ENCODE data around the gene CACNA1A.
"Not testable (repeated sequence)": the region's sequence is repeated elsewhere in the genome, so short reads cannot be mapped to it uniquely, and the experiment has no call there.

CACNA1A gene

DNA sequence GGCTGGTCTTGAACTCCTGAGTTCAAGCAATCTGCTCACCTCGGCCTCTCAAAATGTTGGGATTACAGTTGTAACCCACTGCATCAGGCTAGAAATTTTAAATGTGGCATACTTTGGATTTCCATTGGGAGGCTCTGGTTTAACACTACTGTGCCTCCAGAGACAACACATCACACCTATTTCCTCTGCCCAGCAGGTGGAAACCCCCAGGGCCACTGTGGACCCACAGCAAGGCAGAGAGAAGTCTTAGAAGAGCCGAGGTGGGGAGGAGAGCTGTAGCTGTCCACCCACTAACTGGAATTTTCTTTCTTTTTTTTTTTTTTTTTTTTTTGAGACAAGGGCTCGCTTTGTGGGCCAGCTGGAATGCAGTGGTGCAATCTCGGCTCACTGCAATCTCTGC lies 316.7 kb downstream of the CACNA1A start:
- DNase-seq = no peak

DNA sequence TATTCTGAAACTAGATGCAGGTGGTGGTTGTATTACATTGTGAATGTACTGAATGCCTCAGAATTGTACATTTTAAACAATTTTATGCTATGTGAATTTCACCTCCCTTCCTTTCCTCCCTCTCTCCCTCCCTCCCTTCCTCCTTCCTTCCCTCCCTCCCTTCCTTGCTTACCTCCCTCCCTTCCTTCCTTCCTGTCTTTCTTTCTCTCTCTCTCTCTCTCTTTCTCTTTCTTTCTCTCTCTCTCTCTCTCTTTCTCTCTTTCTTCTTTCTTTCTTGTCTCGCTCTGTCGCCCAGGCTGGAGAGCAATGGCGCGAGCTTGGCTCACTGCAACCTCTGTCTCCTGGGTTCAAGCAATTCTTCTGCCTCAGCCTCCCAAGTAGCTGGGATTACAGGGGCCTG lies 318.9 kb downstream of the CACNA1A start:
- no peak for DNase-seq

DNA sequence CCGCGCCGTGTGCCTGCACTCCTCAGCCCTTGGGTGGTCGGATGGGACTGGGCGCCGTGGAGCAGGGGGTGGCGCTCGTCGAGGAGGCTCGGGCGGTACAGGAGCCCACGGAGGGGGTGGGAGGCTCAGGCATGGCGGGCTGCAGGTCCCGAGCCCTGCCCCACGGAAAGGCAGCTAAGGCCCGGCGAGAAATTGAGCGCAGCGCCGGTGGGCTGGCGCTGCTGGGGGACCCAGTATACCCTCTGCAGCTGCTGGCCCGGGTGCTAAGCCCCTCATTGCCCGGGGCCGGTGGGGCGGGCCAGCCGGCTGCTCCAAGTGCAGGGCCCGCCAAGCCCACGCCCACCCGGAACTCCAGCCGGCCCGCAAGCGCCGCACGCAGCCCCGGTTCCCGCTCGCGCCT lies 319.6 kb downstream of the CACNA1A start:
- DNase-seq = not testable (repeated sequence)

DNA sequence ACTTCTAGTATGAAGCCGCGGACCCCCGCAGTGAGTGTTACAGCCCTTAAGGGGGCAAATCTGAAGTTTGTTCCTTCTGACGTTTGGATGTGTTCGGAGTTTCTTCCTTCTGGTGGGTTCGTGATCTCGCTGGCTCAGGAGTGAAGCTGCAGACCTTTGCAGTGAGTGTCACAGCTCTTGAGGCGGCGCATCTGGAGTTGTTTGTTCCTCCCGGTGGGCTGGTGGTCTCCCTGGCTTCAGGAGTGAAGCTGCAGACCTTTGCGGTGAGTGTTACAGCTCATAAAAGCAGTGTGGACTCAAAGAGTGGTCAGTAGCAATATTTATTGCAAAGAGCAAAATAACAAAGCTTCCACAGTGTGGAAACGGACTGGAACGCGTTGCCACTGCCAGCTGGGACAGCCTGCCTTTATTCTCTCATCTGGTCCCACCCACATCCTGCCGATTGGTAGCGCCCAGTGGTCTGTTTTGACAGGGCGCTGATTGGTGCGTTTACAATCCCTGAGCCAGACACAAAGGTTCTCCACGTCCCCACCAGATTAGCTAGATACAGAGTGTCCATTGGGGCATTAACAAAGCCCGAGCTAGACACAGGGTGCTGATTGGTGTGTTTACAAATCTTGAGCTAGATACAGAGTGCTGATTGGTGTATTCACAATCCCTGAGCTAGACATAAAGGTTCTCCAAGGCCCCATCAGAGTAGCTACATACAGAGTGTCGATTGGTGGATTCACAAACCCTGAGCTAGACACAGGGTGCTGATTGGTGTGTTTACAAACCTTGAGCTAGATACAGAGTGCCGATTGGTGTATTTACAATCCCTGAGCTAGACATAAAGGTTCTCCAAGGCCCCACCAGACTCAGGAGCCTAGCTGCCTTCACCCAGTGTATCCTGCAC lies 320.3 kb downstream of the CACNA1A start:
- DNase-seq = not testable (repeated sequence)

DNA sequence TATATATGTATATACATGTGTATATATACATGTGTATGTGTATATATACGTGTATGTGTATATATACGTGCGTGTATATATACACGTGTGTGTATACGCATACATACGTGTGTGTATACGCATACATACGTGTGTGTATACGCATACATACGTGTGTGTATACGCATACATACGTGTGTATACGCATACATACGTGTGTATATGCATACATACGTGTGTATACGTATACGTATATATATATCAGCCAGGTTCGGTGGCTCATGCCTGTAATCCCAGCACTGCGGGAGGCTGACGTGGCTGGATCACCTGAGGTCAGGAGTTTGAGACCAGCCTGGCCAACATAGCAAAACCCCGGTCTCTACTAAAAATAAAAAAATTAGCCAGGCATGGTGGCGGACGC lies 321.4 kb downstream of the CACNA1A start:
- DNase-seq = not testable (repeated sequence)

DNA sequence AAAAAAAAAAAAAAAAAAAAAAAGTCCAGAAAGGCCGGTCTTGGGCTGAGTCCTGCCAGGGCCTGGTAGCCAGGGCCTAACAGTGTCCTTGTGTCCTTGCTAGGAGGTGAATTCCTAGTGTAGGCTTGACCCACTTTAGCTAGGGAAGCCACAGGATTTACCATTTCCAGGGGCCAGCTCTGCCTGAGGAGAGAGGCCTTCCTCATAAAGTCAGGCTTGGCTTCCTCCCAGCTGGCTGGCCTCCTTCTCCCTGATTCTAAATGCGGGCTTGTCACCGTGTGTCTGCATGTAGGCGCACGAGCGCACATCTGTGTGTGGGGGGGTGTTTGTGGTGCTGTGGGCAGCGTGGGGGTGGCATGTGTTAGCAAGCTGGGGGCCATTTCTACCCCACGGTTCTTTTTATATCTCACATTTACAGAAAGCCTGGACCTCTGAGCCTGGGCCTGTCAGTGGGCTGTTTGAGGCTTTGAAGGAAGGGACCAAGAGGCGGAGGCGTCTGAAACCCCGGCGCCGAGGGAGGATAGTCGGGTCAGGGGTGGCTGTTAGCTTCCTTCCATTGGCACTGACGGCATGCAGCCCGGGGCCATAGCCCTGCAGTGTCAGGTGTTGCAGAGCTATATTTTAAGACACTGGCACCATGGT lies 324.4 kb downstream of the CACNA1A start:
- DNase-seq = no peak

DNA sequence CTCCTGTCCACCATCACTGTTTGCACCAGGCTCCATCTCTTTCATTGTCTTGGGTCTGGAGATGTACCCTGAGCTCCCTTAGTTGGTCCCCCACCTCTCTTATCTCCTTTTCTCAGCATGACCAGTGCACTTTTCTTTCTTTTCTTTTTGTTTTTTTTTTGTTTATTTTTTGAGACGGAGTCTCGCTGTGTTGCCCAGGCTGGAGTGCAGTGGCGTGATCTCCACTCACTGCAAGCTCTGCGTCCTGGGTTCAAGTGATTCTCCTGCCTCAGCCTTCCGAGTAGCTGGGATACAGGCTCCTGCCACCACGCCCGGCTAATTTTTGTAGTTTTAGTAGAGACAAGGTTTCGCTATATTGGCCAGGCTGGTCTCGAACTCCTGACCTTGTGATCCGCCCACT lies 328.0 kb downstream of the CACNA1A start:
- DNase-seq = not testable (repeated sequence)

DNA sequence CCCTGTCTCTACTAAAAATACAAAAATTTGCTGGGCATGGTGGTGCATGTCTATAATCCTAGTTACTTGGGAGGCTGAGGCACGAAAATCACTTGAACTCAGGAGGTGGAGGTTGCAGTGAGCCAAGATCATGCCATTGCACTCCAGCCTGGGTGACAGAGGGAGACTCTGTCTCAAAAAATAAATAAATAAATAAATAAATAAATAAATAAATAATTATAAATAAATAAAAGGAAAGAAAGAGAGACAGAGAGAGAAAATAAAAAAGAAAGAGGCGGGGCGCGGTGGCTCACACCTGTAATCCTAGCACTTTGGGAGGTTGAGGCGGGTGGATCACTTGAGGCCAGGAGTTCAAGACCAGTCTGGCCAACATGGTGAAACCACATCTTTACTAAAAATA lies 328.7 kb downstream of the CACNA1A start:
- DNase-seq = not testable (repeated sequence)

DNA sequence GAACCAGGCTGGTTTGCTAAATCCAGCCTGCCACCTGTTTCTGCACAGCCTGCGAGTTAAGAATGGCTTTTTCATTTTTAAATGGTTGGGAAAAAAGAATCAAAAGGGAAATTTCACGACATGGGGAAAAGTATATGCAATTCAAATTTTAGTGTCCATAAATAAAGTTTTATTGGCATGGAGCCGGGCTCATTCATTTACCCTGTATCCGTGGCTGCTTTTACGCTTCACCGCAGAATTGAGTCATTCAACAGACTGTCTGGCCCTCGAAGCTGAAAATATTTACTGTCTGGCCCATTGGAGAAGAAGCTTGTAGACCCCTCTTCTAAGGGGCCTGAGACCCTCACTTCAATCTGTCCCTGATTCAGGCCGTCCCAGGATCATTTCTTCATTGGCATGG lies 329.9 kb downstream of the CACNA1A start:
- DNase-seq = no peak

DNA sequence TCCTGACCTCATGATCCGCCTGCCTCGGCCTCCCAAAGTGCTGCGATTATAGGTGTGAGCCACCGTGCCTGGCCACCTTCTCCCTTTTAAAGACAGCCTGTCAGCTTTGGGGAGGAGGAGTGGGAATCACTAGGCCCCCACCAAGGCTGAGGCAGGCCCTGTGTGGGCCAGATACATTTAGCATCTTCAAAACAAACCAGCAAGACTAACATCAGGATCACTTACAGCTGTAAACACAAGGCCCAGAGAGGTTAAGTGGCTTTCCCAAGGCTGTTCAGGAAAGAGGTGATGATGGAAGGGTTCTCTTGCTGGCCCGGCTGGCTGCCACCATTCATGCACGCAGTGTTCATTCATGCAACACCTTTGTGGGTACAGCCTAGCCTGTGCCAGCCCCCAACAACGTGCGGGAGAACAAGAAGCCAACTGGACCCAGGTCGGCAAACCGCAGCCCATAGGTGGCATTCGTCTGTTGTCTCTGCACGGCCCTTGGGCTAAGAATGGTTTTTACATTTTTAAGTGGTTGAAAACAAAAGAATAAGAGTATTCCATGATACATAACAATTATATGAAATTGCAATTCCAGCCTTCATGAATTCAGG lies 333.0 kb downstream of the CACNA1A start:
- DNase-seq = no peak

DNA sequence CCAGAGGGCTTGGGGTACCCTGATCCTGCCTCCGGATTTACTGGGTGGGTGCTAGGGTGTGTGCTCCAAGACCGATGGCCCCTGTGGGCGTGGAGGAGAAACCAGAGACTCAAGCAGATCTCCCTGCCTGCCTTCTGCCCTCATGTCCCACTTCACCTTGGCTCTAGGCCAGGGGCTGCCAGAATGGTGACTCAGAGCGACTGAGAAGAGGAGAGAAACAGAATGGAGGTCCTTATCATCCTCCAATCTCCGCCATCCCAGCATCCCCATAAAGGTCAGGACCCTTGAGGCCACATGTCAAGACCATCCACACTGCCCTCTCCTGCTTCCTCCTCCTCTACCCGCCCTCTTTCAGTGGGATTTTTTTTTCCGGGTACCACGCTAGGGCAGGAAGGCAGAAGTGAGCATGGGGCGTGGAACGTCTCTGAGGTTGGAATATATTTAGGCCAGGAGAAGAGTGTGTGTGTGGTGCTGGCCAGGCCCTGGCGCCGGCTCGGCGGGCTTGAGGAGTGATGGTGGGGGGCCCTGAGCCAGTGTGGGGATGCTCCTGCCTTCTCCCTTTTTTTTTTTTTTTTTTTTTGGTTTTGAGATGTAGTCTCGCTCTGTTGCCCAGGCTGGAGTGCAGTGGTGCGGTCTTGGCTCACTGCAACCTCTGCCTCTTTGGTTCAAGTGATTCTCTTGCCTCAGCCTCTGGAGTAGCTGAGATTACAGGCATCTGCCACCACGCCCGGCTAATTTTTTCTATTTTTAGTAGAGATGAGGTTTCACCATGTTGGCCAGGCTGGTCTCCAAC lies 333.7 kb downstream of the CACNA1A start:
- no peak for DNase-seq

DNA sequence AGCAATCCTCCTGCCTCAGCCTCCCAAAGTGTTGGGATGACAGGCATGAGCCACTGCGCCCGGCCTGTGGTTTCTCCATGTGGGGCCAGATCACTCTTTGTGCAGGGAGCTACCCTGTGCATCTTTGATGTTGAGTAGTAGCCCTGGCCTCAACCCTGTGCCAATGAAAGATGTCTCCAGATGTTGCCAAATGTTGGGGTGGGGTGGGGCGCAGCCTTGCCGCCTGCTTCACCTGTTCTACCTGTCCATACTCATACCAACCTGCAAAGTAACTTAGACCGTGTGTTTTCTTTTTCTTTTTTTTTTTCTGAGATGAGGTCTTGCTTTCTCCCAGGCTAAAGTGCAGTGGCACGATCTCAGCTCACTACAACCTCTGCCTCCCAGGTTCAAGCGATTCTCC lies 335.1 kb downstream of the CACNA1A start:
- no peak for DNase-seq

DNA sequence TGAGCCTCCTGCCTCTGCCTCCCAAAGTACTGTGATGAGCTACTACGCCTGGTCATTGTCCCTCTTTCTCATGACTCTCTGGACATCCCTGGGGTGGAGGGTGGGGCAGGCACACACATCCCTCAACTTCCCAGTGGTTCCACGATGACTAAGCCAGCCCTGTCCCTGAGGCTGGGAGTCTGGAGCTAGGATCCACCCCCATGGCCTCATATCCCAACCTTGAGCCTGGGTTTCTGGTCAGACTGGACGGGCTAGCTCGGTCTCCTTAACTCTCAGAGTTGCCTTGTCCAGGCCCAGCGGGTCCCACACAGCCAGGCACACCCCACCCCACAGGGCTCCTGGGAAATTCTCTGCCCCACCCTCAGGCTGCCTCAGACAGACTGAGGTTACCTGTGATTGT lies 336.5 kb downstream of the CACNA1A start:
- no peak for DNase-seq

DNA sequence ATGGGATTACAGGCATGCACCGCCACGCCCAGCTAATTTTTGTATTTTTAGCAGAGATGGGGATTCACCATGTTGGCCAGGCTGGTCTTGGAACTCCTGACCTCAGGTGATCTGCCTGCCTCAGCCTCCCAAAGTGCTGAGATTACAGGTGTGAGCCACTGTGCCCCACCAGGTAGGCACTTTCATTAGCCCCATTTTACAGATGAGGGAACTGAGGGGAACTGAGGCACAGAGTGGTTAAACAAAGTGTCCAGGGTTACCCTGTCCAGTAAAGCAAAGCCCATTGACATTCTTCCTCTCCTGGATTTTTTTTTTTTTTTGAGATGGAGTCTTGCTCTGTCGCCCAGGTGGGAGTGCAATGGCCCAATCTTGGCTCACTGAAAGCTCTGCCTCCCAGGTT lies 340.1 kb downstream of the CACNA1A start:
- DNase-seq = not testable (repeated sequence)

DNA sequence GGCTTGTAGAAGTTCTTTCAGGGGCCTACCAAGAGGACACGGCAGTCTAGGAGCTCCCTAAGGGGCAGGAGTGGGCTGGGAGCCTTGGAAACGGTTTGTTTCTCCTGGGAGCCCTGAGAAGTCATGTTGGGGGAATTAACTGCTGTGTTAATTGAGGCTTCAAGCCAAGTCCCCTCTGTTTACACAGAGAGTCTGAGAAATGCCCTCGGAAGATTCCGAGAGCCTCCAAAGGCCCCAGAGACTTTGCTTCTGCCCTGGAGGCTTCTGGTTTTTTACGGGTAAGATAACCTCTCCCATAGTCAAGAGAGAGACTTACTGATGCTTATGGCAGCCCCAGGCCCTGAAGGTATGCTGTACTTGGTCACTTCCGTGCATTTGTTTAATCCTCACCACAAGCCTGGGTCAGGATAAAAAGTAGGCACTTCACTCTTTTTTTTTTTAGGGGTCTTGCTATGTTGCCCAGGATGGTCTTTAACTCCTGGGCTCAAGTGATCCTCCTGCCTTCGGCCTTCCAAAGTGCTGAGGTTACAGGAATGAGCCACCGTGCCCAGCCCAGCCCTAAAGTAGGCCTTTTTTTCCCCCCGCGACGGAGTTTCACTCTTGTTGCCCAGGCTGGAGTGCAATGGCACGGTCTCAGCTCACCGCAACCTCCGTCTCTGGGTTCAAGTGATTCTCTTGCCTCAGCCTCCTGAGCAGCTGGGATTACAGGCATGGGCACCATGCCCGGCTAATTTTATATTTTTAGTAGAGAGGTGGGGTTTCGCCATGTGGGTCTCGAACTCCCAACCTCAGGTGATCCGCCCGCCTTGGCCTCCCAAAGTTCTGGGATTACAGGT lies 340.9 kb downstream of the CACNA1A start:
- DNase-seq = no peak

DNA sequence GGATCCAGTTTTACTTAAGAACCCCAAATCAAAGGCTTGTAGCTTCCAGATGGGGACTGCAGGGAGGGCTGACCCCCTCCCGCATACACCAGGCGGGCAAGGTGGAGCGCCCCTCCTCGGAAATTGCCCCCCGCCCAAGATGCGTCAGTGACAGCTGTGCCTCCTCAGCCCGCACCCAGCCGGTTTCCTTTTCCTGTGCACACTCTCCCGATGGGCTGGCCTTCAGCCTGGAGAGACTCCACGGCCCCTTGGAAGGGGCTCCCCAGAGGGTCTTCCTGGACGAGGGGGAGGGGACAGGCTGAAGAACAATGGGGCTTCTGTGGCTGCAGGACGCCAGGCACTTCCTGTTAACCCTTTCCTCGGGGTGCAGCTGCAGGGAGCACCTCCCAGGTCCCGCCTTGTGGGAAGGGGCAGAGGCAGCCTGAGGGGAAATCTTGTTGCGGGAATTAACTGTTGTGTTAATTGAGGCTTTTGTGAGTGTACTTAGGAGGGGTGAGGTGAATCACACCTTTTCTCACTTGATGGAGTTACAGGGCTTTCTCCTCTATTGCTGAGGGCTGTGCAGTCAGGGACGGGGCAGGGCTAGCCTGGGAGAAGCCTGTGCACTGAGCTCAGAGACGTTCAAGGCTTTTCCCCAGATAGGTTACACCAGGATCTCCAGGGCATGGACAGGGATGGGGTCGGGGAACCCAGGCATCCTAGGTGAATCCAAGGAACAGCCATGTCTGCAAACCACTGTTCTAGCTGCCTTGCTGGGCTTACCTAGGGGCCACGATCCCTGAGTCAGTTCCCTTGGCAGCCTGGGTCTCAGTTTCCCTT lies 341.7 kb downstream of the CACNA1A start:
- no peak for DNase-seq

DNA sequence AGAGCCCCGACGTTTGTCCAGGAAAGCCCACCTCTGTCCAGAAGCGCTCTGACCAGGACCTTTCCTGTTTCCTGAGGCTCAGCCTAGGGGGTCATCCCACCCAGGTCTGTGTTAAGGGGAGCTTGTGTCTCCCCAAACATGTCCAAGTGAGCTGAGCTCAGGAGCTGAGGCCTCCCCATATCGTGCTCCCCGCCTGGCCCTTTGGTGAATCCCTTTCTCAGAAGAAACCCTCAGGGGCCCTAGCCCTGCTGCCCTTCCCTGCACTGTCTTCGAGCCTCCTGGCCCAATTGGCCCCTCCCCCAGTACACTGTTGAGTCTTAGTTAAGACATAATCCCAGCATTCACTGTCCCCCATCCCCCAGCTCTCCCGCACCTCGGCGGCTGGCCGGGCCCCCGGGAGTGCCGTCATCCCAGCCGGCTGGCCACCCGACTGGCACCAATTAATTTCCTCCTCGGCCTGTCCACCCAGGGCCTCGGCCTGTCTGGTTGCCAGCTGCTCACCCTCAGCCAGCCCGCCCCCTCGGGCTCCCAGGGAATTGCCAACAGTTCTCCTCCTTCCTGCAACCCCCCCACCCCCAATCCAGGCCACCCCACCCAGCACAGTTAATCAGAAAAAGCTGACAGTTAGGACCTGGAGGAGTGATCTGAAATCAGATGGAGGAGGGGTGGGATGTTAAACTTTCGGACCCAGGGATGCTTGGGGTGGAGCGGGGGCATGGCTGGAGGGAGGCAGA lies 342.5 kb downstream of the CACNA1A start:
- no peak for DNase-seq

DNA sequence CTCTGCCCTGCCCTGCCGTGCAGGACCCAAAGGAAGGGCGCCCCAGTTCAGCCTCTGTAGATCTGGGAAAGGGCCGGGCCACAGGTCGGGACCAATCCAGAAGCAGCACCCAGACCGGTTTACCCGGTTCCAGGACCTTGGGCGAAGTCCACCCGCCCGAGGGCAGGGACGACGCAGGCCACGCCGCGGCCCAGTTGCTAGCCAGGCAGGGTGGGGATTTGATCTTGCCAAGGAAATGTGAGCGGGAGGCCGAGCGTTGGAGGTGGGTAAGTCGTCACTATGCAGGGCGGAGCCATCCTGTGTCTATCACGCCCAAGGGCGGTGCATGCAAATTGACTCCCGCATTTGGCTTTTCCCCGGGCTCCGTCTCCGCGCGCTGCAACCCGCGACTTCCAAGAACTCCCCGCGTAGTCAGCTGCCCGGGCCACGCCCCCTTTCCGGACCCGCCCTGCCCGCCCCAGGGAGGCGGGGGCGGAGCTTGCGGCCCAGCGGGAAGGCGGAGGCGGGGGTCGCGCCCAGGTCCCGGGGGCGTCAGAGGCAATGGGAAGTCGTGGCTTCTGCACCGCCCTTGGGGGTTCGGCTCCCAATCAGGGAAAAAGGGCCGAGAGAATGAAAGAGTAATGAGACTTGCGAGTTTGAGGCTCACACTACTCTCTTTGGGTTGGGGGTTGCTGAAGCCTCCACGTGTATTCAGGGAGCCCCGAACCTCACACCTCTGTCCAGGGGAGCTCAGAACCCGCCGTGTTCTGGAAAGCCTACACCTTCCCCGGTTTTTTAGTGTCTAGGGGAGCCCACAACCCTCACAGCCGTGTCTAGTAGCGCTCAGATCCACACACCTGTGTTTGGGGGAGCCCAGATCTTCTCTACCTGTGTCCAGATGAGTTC lies 343.3 kb downstream of the CACNA1A start:
- peak in 1 of 2 experiments; percentile 43 for DNase-seq

DNA sequence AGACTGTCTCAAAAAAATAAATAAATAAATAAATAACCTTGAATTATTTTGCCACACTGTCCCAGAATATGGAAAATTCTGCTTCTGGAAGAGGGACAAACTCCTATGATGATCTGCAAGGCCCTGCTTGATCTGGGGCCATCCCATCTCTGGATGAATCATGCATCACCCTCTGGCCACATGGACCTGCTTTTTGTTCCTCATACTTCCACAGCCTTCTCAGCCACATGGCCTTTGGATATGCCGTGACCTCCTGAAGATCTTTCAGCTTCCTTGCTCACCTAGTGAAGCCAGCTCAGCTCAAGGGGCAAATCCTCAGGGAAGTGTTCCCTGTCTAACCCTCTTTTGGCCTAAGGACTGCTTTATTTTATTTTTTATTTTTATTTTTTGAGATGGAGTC lies 345.7 kb downstream of the CACNA1A start:
- no peak for DNase-seq
